Stomach (tissue), 9 donors: ENCODE results near the gene PPP2R5C. TPM values are rescaled to one million over a fixed set of nuclear protein-coding genes. Genes with fewer than 3 reads are reported as not detected.

Experiments
- DNase-seq, 2 donors: peaks; one replicate each; pipeline versions ENCODE4 v3.0.0 to v3.0.0-alpha.2; 2013 to 2019
- H3K27ac ChIP-seq, 5 donors: fragments of 200-600 bp in 4 of 5; sonication (generic) in 4 of 5; one replicate each; pipeline ENCODE4 v1.5.1; 2013 to 2019; ENCODE audit warnings: mild to moderate bottlenecking in 1 of 5, moderate library complexity in 1 of 5
- H3K27me3 ChIP-seq, 3 donors: fragments of 200-600 bp; sonication (generic); one replicate each; pipeline ENCODE4 v1.5.1; 2017 to 2019; ENCODE audit warnings: mixed run types in 1 of 3
- H3K36me3 ChIP-seq, 4 donors: fragments of 200-600 bp; sonication (generic); 1 replicate in 3 of 4; 2 replicates in 1 of 4; pipeline ENCODE4 v1.5.1; 2016 to 2019
- H3K4me1 ChIP-seq, 4 donors: fragments of 200-600 bp; sonication (generic); one replicate each; pipeline ENCODE4 v1.5.1; 2016 to 2019
- H3K4me3 ChIP-seq, 4 donors: fragments of 200-600 bp; sonication (generic) in 3 of 4; one replicate each; pipeline ENCODE4 v1.5.1; 2016 to 2019; ENCODE audit warnings: mild to moderate bottlenecking in 1 of 4
- H3K9me3 ChIP-seq, 4 donors: fragments of 200-600 bp; sonication (generic); one replicate each; pipeline ENCODE4 v1.5.1; 2016 to 2019
- CTCF ChIP-seq, 7 experiments: fragments of 450-650 bp in 4 of 7; fragments of 200-600 bp in 3 of 7; sonication (generic) in 3 of 7; IDR thresholded peaks; one replicate each; pipeline ENCODE4 v1.5.1; 2016 to 2019; ENCODE audit warnings: antibody characterized with exemption in 7 of 7, control low read depth in 2 of 7, mild to moderate bottlenecking in 1 of 7
- EP300 ChIP-seq: sonication (generic); formaldehyde crosslinking; IDR thresholded peaks from one replicate; pipeline ENCODE4 v1.6.1; 2017; ENCODE audit warnings: antibody characterized with exemption
- POLR2A ChIP-seq, 4 donors: fragments of 450-650 bp; IDR thresholded peaks; one replicate each; pipeline ENCODE4 v1.6.1; 2016; ENCODE audit warnings: antibody characterized with exemption in 4 of 4, control low read depth in 2 of 4, mild to moderate bottlenecking in 1 of 4, moderate library complexity in 1 of 4
- POLR2AphosphoS5 ChIP-seq, 3 donors: sonication (generic); formaldehyde crosslinking; IDR thresholded peaks; one replicate each; pipeline ENCODE4 v1.6.1; 2016; ENCODE audit warnings: antibody characterized with exemption in 3 of 3
- WGBS, 5 donors: extraction: QIAGEN DNeasy Blood & Tissue Kit in 3 of 5; methylation state at CpG; one replicate each; pipeline versions ENCODE4 v1.1.5 to v1.1.7; 2013 to 2018; 5-methylcytosine and 5-hydroxymethylcytosine counted together
- intact Hi-C: fragments of 100-400 bp; cut with DNase I; formaldehyde crosslinking; loops from one replicate; pipeline ENCODE4 v1.15.1; 2023; ENCODE audit warnings: low total_unique reads
- polyA plus RNA-seq, 3 donors: library from polyadenylated mRNA; stranded (reverse); fragments of 200-250 nt; gene quantifications; one replicate each; pipeline ENCODE4 v1.2.3, GENCODE V29; 2013
- total RNA-seq, 5 donors: library from RNA; depleted of rRNA; stranded (reverse); fragments of >200 nt; gene quantifications; one replicate each; pipeline versions ENCODE4 v1.1.0 to v1.2.3, GENCODE V29; 2014 to 2016
- donor health status: healthy with polysubstance abuse.
- donor health status: Bipolar disorder and iron deficiency.
- donor health status: healthy.

The PPP2R5C gene
- total and polyA plus RNA-seq, 8 donors, result 19.7 to 175 (median 89.6) TPM

DNA sequence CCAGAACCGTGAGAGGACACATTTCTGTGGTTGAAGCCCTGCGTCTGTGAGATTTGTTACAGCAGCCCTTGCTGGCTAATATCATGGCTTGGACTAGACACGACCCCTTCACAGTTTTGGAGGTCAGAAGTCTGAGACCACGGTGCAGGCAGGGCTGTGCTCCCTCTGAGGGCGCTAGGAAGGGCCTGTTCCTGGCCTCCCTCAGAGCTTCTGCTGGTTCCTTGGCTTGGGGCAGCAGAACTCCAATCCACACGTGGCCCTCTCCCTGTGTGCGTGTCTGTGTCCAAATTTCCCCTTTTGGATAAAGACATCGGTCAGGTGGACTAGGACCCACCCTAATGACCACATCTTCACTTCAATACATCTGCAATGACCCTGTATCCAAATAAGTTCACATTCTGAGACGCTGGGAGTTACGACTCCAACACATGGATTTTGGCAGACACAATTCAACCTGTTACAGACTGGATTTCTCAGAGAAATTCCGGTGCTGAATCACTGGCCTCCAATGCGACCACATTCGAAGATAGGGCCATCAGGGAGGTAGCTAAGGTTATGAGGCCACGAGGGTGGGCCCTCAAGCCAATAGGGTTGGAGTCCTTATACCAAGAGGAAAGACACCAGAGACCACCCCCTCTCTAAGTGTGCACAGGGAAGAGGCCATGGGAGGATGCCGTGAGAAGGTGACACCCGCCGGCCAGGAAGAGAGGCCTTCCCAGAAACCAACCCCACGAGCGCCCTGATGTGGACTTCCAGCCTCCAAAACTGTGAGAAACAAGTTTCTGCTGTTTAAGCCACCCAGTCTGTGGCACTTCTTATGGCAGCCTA is 43.6 kb upstream of the PPP2R5C start:
- Histone ChIP-seq H3K4me3 (no peak overlapping the region), H3K27me3 (no peaks in the 10 kb centered on the region), H3K9me3 (peaks cover 0 to 12% (median 1%) of the 10 kb centered on the region in 4 donors), H3K36me3 (no peaks in the 10 kb centered on the region), H3K4me1 (no peaks in the 10 kb centered on the region), H3K27ac (no peak overlapping the region)
- 84 to 88% (median 86%) methylated on average over 17 to 19 of the region's 19 CpGs for WGBS, 5 donors
- intact Hi-C loops, result no loop called here
- TF ChIP-seq EP300 (no peak), CTCF (IDR thresholded peaks at IDR 0.05) (no peak), POLR2A (IDR thresholded peaks at IDR 0.05) (no peak), POLR2AphosphoS5 (IDR thresholded peaks at IDR 0.05) (no peak)
- peak in 1 of 2 donors; percentile 16 for DNase-seq

DNA sequence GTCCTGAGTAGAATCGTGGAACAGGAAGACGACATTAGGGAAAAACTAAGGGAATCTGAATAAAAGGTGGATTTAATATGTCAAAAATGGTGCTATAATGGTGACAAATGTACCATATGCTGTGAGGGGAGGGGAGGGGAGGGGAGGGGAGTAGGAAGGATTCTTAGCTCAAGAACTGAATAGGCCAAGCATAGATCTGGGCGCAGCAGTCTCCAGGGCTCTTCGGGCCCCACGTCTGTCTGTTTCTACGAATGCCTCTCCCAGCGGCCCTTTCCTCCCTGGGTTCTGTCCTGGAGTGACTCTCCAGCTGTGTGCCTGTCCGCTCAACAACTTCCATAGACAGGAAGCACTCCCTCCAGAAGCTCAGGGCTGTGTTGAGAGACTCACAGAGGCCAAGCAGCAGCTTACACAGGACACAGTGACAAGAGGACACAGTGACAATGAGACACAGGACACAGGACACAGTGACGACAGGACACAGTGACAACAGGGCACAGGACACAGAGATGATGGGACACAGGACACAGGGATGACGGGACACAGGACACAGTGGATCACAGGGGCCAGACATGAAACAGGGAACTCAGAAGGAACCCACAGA is 42.4 kb upstream of the PPP2R5C start:
- Histone ChIP-seq H3K4me3 (no peak overlapping the region), H3K9me3 (peaks cover 0 to 6% (median 1%) of the 10 kb centered on the region in 4 donors), H3K4me1 (no peaks in the 10 kb centered on the region), H3K27ac (no peak overlapping the region), H3K36me3 (no peaks in the 10 kb centered on the region), H3K27me3 (no peaks in the 10 kb centered on the region)
- DNase-seq, result peak; percentile 19 to 46
- 67 to 83% (median 76%) methylated on average over 10 of the region's 10 CpGs for whole genome bisulfite sequencing, 5 donors
- intact Hi-C loops, result no loop called here
- TF ChIP-seq EP300 (no peak), POLR2A (IDR thresholded peaks at IDR 0.05) (no peak), CTCF (IDR thresholded peaks at IDR 0.05) (no peak), POLR2AphosphoS5 (IDR thresholded peaks at IDR 0.05) (no peak)

DNA sequence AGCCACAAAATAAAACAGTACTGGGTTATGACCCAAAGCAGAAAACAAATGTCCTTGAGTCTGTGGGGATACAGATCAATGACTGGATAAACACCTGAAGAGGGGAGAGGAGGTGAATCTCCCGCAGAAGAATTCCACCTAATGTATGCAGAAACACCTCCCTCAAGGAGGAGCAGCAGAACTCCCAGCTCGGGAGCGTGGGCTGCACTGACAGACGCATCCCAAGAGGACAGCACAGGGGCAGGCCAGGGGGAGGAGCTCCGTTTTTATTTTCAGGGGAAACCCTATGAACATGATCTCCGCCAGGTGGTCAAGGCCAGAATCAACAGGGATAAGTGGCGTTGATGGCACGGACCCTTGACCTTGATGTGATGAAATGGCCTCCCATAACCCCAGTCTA is 41.8 kb upstream of the PPP2R5C start:
- TF ChIP-seq EP300, result no peak
- no peak for TF ChIP-seq CTCF (IDR thresholded peaks at IDR 0.05)
- TF ChIP-seq POLR2A (IDR thresholded peaks at IDR 0.05), result no peak
- no peak for TF ChIP-seq POLR2AphosphoS5 (IDR thresholded peaks at IDR 0.05)
- intact Hi-C loops, result no loop called here
- Histone ChIP-seq H3K9me3 (peaks cover 0 to under 1% (median 0%) of the 10 kb centered on the region in 4 donors), H3K27ac (no peak overlapping the region), H3K4me1 (no peaks in the 10 kb centered on the region), H3K4me3 (no peak overlapping the region), H3K27me3 (no peaks in the 10 kb centered on the region), H3K36me3 (no peaks in the 10 kb centered on the region)
- peak in 1 of 2 donors; percentile 22 for DNase-seq
- WGBS, 5 donors, result 47 to 63% (median 53%) methylated on average over 8 of the region's 8 CpGs

DNA sequence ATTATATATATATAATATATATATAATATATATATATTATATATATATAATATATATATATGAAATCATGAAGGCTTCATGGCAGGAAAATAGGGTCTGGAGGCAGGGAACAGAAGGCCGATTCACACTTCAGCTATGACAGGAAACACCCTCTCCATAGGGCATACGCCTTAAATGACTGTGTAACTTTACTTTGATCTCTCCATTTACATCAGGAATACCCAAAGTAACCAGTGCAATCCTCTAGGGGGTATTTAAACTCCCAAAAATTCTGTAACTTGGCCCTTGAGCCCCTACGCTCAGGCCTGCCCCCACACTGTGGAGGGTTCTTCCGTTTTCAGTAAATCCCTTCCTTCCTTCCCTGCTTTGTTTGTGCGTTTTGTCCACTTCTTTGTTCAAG is 40.4 kb upstream of the PPP2R5C start:
- WGBS, 5 donors, result 70 to 86% (median 79%) methylated on average over 5 of the region's 5 CpGs
- intact Hi-C loops, result no loop called here
- no peak for TF ChIP-seq CTCF (IDR thresholded peaks at IDR 0.05)
- no peak for TF ChIP-seq POLR2A (IDR thresholded peaks at IDR 0.05)
- TF ChIP-seq POLR2AphosphoS5 (IDR thresholded peaks at IDR 0.05), result no peak
- no peak for TF ChIP-seq EP300
- no peak for DNase-seq
- Histone ChIP-seq H3K4me3 (no peak overlapping the region), H3K27ac (peak overlapping the region in 4 of 5 donors; percentile 60 to 84 (median 62)), H3K4me1 (no peaks in the 10 kb centered on the region), H3K9me3 (no peaks in the 10 kb centered on the region), H3K36me3 (no peaks in the 10 kb centered on the region), H3K27me3 (no peaks in the 10 kb centered on the region)
